GM19351 (cell line): ENCODE measurements around the gene KISS1.

Source experiments
- ATAC-seq: cut with Tn5 transposase; IDR thresholded peaks from one replicate; pipeline ENCODE4 v1.9.1; 2021; ENCODE audit warnings: mild to moderate bottlenecking, moderate library complexity; ENCODE audit not compliant: unreplicated experiment

Gene KISS1

DNA sequence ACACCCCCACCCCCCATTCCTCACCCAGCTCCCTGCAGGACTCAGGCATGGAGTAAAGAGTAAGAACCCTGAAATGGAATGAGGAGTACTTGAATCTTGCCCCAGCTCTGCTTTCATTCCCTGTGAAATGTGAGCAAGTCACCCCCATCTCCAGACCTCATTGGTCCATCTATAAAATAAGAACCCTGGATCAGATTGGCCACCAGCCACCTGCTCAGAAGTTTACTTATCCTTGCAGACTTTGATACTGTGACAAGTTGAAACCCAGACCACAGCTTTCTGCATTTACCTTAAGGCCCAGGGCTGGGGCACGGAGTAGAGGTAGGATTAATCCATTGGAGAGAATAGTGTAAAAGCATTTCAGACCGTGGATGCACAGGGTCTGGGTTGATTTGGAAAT is 2.2 kb downstream of the KISS1 start:
- ATAC-seq = no peak

DNA sequence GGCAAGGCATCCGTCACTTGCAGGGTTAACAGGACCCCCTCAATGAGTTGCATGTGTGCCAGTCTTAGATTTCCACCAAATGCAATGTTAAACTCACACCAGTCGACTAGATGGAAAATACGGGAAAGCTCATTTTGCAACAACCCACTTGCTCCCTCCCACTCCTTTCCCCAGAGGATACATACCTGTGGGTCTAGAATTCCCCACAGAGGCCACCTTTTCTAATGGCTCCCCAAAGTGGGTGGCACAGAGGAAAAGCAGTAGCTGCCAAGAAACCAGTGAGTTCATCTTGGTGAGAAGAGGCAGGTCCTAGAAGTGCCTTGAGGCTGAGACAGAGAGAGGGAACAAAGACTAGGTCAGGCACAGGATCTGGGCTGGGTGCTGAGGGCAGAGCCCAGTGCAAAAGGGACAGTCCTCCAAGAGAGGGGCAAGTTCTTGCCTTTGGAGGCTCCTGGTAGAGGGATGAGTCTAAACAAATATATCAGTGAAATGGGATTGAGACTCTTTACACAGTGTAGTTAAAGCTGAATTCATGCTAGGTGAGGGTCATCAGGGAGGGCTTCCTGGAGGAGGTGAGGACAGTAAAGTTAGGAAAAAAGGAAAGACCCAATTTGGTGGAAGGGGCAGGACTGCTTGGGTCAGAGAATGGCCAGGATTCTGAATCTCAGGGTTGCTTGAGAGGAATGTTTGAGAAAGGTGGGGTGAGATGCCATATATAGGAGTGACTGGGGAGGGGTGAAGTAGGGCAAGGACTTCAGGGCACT is 3.5 kb downstream of the KISS1 start:
- ATAC-seq = no peak

DNA sequence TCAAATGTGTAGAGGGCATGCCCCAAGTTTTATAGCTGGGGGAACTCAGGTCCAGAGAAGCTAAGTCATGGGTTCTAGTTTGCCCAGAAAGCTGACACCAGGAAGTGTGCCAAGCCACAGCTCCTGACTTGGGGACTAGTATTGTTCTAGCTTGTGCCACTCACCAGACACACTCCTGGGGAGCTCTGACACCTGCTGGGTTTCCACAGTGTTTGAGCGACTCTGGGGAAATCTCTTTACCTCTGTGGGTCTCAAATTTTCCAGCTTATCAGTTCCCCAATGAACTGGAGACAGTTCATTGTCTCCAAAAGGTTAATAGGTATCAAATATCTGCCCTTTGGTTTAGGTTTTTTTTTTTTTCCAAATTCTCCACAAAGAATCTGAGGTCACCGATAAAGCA is 4.2 kb downstream of the KISS1 start:
- ATAC-seq = no peak

DNA sequence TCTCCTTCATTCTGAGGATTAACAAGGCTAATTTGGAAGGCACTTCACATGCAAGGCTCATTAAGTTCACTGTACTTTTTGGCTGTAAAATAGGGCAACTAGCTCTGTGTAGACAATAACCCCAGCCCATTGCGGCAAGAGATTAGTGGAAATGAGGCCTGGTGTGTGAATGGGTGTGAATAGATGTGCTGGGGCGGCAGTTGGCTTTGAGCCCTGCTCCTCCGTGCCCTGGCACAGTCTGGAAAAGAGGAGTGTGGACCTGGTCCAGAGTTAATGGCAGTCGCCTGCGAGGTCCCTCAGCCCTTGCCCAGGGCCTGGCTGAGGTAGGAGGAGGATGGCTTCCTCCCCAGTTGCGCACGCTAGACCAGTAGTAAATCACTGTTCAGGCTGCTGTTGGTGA is 4.8 kb downstream of the KISS1 start:
- no peak for ATAC-seq

DNA sequence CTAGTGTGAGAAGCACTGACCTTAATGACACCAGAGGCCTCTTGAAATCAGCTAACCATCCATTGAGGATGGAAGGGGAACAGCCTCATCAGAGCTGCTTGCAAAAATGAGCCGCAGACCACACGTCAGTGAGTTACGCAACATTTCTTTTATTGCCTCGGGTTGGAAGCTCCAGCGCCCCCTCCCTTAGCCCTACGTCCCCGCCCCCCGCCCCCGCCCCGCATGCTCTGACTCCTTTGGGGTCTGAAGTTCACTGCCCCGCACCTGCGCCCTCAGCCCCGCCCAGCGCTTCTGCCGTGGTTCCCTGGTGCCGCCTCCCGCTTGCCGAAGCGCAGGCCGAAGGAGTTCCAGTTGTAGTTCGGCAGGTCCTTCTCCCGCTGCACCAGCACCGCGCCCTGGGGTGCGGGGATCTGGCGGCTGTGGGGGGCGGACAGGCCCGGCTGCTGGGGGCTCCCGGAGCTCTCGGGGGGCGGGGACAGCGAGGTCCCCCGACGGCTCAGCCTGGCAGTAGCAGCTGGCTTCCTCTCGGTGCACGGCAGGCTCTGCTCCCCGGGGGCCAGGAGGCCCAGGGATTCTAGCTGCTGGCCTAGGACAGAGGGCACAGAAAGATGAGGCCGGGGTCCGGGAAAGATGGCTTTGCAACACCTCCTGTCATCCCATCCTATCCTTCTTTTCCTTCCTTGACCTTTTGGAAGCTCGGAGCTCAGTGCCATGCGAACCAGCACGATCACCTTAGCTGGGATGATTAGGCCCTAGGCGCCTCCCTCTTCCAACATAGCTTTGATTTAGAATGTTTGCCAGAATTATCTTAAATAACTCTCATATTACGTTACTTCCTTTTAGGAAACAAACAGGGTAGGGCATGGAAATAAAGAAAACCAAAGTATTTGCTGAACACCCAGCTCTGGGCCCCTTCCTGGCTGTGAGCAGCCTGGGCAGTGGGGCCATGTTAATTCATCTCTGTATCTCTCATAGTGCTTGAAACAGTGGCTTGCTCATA is 5.8 kb downstream of the KISS1 start:
- no peak for ATAC-seq

DNA sequence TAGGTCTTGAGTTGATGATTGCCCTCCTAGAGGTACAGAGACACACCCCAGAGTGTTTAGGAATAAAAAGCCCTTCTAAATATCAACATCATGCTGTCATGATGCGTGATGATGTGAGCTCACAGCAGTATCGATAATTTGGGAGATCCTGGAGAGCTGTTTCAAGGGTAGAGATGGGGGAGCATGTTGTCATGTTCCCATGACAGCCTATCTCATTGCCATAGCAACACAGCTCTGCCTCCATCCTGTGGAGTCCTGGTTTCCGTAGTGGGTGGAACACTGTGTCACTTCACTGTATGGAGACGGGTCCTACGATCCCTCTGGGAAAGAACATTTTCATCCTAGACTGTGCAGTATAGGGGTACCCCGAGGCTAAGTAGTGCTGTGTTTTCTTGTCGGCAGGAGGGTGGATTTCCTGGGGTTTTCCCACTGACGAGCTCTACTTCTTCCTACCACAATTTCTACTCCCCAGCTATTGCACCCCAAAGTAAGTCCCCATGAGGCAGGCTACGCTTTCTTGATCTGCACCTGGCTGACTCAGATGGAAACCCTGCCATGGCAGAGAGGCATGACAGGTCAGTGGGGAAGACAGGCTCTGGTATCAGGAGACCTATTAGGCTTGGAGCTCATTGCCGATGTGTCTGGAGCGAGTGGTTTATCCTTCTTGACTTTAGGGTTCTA is 7.2 kb downstream of the KISS1 start:
- ATAC-seq = no peak

DNA sequence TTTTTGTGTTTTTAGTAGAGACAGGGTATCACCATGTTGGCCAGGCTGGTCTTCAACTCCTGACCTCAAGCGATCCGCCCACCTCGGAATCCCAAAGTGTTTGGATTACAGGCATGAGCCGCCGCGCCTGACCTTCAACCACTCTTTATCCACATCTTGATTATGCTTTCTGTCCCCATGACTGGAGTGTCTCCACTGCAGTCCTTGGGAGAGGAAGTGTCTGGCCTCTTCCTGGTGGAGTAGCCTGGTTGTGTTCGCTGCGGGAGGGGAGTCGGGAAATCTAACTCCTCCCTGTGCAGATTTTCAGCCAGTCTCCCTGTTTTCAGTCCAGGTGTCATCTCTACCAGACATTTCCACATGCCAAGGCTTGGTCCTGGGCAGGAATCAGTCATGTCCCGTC is 9.7 kb downstream of the KISS1 start:
- no peak for ATAC-seq

DNA sequence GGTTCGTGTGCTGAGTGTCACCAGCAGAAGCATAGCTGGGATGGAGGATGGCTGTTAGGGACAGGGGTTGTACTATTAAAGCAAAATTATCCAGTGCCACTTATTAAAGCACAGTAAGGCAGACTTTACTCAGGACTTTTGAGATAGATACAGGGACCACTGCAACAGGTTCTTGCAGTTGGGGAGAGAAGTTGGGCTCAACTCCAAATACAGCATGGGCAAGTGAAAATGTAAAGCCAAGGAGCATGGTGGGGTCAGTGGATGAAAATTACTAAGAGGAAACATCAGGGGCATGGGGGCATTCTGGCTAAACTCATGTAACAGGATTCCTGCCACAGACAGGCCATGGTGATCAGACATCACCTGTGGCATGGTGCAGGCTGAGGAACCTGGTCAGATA is 15.2 kb downstream of the KISS1 start:
- ATAC-seq = no peak

DNA sequence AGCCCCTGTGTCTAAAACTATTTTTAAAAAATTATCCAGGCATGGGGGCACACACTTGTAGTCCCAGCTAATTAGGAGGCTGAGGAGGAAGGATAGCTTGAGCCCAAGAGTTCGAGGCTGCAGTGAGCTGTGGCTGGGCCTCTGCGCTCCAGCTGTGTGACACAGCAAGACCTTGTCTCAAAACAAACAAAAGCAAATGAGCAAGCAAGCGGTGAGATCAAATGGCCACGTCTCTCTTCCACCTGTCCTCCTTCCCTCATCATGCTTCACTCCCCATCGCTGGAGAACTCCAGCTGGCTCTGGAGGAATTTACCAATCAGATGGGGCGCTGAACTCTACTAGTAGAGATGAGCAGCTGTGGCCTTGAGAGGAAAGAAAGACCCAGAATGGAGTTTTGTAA is 16.2 kb downstream of the KISS1 start:
- no peak for ATAC-seq

DNA sequence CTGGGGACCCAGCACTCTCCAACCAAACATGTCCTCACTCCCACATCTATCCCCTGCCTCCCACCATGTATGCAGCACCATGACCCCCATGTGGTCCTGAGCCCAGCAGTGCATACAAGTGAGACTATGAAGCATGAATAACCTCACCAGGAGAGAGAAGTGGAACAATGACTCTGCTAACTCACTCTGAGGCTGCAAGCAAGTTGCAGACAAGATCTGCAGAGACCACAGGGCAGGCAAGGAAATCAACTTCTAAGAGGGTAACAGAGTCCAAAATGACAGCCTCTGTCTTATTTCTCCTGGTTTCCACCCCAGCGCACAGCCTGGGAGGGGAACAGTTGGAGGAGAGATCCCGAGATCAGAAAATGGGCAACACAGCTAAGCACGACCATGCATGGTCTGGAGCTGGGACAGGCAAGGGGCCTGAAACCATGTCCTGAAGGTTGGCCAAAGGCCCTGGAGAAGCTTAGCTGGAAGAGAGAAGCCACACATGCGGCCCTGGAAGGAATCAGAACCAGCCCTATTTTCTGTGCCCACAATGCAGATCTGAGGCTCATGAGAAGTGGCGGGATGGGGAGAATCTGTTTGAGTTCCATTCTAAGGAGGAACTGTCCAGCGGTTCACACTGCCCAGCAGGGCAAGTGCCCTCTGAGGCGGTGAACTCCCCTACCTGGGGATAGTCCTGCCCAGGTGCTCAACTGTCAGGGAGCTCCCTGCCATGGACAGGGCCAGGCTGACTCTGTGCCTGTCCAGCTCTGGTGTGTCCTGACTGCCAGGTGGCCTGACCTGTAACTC is 17.6 kb downstream of the KISS1 start:
- no peak for ATAC-seq

DNA sequence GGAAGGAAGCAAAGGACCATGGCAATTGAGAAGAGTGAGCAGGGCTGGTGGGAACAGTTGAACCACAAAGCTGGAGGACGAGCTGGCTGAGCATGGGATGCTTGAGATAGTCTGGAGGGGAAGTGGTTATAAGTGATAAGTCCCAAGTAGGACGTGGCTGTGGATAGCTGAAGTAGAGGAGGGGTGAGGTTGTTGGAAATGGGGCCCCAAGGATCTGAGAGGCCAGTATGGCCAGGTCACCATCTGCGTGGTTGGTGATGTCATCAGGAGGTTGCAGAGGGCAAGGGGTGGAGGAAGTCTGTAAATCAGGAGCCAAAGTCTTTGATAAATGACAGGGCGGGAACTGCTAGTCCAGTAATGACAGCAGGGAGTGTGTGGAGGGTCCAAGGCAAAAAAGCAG is 19.2 kb downstream of the KISS1 start:
- no peak for ATAC-seq

DNA sequence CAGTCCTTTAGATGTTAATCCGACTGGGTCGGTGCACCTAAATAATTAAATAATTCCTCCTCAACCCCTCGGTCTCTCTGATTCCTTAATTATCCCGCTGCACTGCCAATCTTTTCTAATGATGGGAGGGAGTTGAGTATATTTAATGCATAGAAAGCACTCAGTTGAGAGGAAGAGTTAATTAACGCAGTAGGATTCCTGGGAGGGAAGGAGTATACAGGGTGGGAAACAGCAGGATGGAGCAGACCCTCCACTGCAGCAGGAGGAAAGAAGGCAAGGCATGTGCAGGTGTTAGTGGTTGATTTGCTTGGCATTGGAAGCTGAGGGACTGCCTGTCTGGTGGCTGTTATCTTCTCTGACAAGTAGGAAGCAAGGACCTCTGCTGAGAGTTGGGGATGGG is 20.2 kb downstream of the KISS1 start:
- no peak for ATAC-seq

DNA sequence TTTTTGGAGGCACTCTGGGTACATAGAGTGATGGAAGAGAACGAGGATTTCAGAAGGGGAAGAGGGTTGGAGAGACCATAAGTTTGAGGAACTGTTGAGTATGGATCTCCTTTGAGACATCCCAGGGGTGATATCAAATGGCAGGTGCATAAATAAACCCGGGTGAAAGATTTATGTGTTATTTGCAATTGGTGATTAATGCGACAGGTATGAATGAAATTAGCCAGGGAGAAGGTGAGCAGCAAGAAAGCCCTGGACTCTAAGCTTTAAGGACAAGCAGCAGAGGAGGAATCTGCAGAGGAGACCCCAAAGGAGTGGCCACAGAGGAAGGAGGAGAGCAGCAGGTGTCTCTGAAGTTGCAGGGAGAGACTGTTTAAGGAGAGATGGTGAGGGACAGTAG is 21.3 kb downstream of the KISS1 start:
- no peak for ATAC-seq

DNA sequence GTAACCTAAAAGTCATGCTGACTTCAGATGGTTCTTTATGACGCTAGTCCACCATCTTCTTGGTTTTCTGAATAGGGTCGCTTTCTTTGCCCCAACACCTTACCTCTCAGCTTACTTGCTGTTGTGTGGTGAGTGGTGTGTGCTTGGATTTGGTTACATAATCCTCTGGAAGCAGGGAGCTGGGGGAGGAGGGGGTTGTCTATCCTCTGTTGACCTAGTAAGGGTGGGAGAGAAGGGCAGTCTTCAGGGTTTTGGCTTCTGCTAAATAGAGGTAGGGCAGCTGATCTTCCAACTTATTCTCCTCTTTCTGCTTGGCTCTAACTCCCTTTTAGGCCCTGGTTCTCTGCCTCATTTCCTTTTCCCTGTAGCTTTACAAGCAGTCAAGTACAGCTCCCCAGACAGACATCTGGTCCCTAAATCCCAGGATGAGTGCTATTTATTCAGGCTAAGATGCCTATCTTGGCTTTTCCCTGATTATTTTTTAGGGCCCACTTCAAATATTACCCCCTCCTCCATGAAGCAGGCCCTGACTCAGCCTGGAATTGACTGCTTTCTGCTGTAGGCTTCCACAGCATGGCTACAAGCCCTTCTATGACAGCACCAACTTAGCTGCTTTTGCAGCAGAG is 23.8 kb downstream of the KISS1 start:
- ATAC-seq = no peak

DNA sequence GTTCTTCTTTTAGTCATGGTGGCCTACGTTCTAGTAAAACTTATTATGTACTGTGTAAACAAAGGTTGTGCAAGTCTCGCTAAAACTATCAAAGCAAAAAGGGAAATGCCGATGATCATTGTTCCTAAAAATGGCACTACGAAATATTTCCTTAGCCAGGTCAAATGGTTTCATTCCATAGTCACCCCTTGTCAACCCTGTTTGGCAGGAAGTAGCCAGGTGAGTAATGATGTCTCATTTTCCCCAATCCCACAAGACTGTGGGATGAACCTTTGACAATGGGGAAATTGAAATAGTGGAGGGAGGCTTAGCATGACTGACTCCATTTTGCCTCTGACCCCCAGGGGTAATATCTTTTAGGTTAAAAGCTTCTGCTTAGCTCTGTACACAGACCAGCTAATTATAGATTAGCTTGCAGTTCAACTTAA is 24.5 kb downstream of the KISS1 start:
- no peak for ATAC-seq

DNA sequence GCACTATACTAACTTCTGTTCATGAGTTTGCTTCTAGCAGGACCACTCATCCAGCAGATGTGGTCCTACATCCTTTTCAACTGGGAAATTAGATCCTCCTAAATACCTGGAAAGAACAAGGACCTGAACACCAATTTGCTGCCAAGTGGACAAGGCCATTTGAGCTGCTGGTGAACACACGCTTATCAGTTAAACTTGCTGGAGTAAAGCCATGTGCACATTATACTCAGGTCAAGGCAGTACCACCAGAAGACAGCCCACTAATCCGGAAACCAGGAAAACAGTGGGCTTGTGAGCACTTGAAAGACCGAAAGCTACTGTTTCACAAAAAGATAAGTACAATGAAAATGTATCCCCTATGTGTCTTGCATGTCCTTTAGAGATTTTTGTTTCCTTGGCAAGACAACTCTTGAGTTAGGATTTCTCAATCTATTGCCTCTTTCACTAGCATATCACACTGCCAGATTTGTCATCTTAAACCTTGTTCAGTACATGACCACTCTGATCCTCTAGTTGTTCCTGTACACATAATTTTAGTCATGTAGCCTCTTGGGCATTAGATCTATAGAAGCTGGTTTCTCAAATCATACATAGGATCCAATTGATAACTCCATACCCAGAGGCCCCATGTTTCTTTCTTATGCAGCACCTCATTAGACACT is 25.7 kb downstream of the KISS1 start:
- no peak for ATAC-seq

DNA sequence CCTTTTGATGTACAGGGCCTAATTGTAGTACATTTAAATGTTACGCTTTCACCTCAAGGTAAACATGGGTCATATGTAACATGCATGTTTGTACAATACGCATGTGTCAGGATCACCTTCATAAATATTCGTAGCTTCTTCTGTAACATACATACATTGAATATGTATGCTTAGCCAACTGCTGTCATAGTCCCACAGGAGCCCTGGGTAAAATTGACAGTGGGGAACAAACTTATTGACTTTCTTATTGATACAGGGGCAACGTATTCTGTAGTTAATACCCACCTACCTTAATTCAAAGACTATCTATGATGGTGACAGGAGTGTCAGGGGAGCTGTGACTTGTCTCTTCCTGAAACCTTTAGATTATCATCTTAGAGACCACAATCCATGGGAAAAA is 26.4 kb downstream of the KISS1 start:
- no peak for ATAC-seq

DNA sequence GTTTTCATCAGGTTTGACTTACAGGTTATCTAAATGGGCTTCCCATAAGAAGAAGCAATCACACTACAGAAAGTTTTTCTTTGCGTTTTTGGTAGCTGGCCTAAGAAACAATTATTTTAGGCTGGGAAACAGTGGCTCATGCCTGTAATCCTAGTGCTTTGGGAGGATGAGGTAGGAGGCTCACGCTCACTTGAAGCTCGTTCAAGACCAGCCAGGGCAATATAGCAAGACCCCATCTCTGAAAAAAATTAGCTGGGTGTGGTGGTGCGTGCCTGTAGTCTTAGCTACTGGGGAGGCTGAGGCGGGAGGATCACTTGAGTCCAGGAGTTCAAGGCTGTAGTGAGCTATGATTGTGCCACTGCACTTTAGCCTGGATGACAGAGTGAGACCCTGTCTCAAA is 28.6 kb downstream of the KISS1 start:
- ATAC-seq = no peak

DNA sequence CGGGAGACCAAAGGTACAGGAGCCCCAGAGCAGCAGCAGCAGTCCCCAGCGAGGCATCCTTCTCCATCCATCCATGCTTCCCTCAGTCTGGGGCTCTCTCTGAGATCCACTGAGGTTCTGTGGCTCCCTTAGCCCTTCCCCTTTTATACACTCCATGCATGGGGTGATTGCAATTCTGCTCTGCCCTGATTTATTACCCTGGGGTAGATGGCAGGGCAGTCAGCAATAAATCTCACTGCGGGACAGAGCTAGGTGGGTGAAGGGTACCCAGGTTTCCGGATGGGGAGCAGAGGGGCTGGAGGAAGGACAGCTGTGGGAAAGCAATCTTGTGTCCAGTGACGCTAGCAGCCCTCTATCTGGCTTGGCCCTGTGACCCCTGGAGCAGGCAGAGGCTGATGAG is 30.1 kb downstream of the KISS1 start, which contains the start of gene REN:
Gene REN (minus strand): TSS at position 119 of the 400 bp plus-strand sequence. CDS start 44 bp downstream, at position 75.
- ATAC-seq = no peak
